GM12878 (cell line): ENCODE data around the gene PRKCE.

Experiments
- BCL11A ChIP-seq: IDR thresholded peaks from 2 replicates; pipeline ENCODE4 v1.6.1; 2011; ENCODE audit warnings: low read depth, low read length
- BCLAF1 ChIP-seq: fragments of 450-650 bp; IDR thresholded peaks from 2 replicates; pipeline ENCODE4 v1.6.1; 2017; ENCODE audit warnings: antibody characterized with exemption, mild to moderate bottlenecking, moderate library complexity
- CTCF ChIP-seq, 3 experiments: IDR thresholded peaks in 2 of 3; conservative IDR thresholded peaks in 1 of 3; 2 replicates each; pipeline ENCODE4 v1.5.1; 2011; ENCODE audit warnings: low read depth in 3 of 3, low read length in 3 of 3, mild to moderate bottlenecking in 3 of 3, control low read depth in 2 of 3, moderate library complexity in 2 of 3, inconsistent platforms in 1 of 3, mixed read lengths in 1 of 3; ENCODE audit not compliant: control insufficient read depth in 2 of 3, insufficient read depth in 1 of 3; ENCODE audit errors: extremely low read depth in 1 of 3
- E4F1 ChIP-seq: fragments of 450-650 bp; IDR thresholded peaks from 2 replicates; pipeline ENCODE4 v1.6.1; 2018; ENCODE audit warnings: borderline replicate concordance, mild to moderate bottlenecking; ENCODE audit not compliant: partially characterized antibody
- EZH2 ChIP-seq: IDR thresholded peaks from 2 replicates; pipeline ENCODE4 v1.6.1; 2012; ENCODE audit warnings: low read depth, mild to moderate bottlenecking, control low read depth, inconsistent platforms, low read length, borderline replicate concordance; ENCODE audit not compliant: control insufficient read depth
- HCFC1 ChIP-seq: fragments of 150-350 bp; IDR thresholded peaks from 2 replicates; pipeline ENCODE4 v1.6.1; 2014; ENCODE audit warnings: low read length
- JUND ChIP-seq: IDR thresholded peaks from 2 replicates; pipeline ENCODE4 v1.6.1; 2012; ENCODE audit warnings: low read depth, mild to moderate bottlenecking, low read length, improper control_type of control experiment, moderate library complexity
- NR2C2 ChIP-seq: IDR thresholded peaks from 2 replicates; pipeline ENCODE4 v1.6.1; 2011; ENCODE audit warnings: borderline replicate concordance, low read depth; ENCODE audit not compliant: control insufficient read depth, insufficient read length
- NRF1 ChIP-seq: conservative IDR thresholded peaks from 2 replicates; pipeline ENCODE4 v1.6.1; 2011; ENCODE audit warnings: mild to moderate bottlenecking, low read depth, low read length, improper control_type of control experiment
- POLR2AphosphoS5 ChIP-seq: IDR thresholded peaks from 2 replicates; pipeline ENCODE4 v1.6.1; 2011; ENCODE audit warnings: mild to moderate bottlenecking, low read length, inconsistent platforms
- SUPT20H ChIP-seq: IDR thresholded peaks from 2 replicates; pipeline ENCODE4 v1.6.1; 2011; ENCODE audit warnings: low read depth, mild to moderate bottlenecking, low read length, moderate library complexity, borderline replicate concordance; ENCODE audit not compliant: control insufficient read depth
- ZBTB40 ChIP-seq: fragments of 450-650 bp; IDR thresholded peaks from 2 replicates; pipeline ENCODE4 v1.6.1; 2016; ENCODE audit warnings: mild to moderate bottlenecking, moderate library complexity, borderline replicate concordance
- TF ChIP-seq, protein P1 (sequence below): fragments of 450-650 bp; conservative IDR thresholded peaks from 2 replicates; pipeline ENCODE4 v1.6.1; 2017; ENCODE audit warnings: mild to moderate bottlenecking, moderate library complexity

GRCh38 chr2:46014911-46015654 is 363.6 kb downstream of the PRKCE start:
- TF ChIP-seq EZH2 (no peak), JUND (no peak), NR2C2 (no peak), E4F1 (no peak), NRF1 (no peak), SUPT20H (no peak), ZBTB40 (no peak), HCFC1 (no peak), CTCF (IDR thresholded peaks at IDR 0.05 in 2 of 3, conservative IDR thresholded peaks at IDR 0.05 in 1 of 3; ENCODE audit: control insufficient read depth in 2 of 3, extremely low read depth in 1 of 3, insufficient read depth in 1 of 3, low read depth in 3 of 3, low read length in 3 of 3) (no peak), POLR2AphosphoS5 (no peak), BCLAF1 (no peak), BCL11A (no peak)
- TF ChIP-seq, protein P1, sequence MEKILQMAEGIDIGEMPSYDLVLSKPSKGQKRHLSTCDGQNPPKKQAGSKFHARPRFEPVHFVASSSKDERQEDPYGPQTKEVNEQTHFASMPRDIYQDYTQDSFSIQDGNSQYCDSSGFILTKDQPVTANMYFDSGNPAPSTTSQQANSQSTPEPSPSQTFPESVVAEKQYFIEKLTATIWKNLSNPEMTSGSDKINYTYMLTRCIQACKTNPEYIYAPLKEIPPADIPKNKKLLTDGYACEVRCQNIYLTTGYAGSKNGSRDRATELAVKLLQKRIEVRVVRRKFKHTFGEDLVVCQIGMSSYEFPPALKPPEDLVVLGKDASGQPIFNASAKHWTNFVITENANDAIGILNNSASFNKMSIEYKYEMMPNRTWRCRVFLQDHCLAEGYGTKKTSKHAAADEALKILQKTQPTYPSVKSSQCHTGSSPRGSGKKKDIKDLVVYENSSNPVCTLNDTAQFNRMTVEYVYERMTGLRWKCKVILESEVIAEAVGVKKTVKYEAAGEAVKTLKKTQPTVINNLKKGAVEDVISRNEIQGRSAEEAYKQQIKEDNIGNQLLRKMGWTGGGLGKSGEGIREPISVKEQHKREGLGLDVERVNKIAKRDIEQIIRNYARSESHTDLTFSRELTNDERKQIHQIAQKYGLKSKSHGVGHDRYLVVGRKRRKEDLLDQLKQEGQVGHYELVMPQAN = no peak
